ENCODE data around the gene TMEM54. TPM values are rescaled to one million over a fixed set of nuclear protein-coding genes. Genes with fewer than 3 reads are reported as not detected.

Gene TMEM54
- total RNA-seq, 1 donor: 38.4 TPM

- DNase-seq (ENCODE audit: low read depth): no peak
- no peak overlapping the region for H3K4me3 ChIP-seq (ENCODE audit: low read depth, low read length)
- TF ChIP-seq CTCF (IDR thresholded peaks at IDR 0.05; ENCODE audit: insufficient read depth, low read length): no peak
Observed at GRCh38 chr1:32886828-32887414, 14.3 kb downstream of the TMEM54 start.

GRCh38 chr1:32886004-32886827 lies 15.0 kb downstream of the TMEM54 start, which contains the start of gene HPCA:
Gene HPCA (plus strand): TSS chr1:32886491. CDS start chr1:32888899, 2,408 bp downstream.
- TF ChIP-seq CTCF (IDR thresholded peaks at IDR 0.05; ENCODE audit: insufficient read depth, low read length): peak; percentile 68
- DNase-seq (ENCODE audit: low read depth): peak; percentile 51
- no peak within 1 kb of the TSS for H3K4me3 ChIP-seq (ENCODE audit: low read depth, low read length)

- no peak overlapping the region for H3K4me3 ChIP-seq (ENCODE audit: low read depth, low read length)
- no peak for TF ChIP-seq CTCF (IDR thresholded peaks at IDR 0.05; ENCODE audit: insufficient read depth, low read length)
Observed at GRCh38 chr1:32885676-32886003, 15.5 kb downstream of the TMEM54 start.

GRCh38 chr1:32884726-32885125 lies 16.5 kb downstream of the TMEM54 start:
- H3K4me3 ChIP-seq (ENCODE audit: low read depth, low read length): no peak overlapping the region
- no peak for DNase-seq (ENCODE audit: low read depth)
- TF ChIP-seq CTCF (IDR thresholded peaks at IDR 0.05; ENCODE audit: insufficient read depth, low read length): no peak

More at GRCh38 chr1:32885676-32886003, 15.5 kb downstream of the TMEM54 start:
- no peak for DNase-seq (ENCODE audit: low read depth)

GRCh38 chr1:32884032-32884372 lies 17.2 kb downstream of the TMEM54 start:
- H3K4me3 ChIP-seq (ENCODE audit: low read depth, low read length): no peak overlapping the region
- DNase-seq (ENCODE audit: low read depth): no peak
- TF ChIP-seq CTCF (IDR thresholded peaks at IDR 0.05; ENCODE audit: insufficient read depth, low read length): no peak

- no peak for TF ChIP-seq CTCF (IDR thresholded peaks at IDR 0.05; ENCODE audit: insufficient read depth, low read length)
- no peak overlapping the region for H3K4me3 ChIP-seq (ENCODE audit: low read depth, low read length)
- DNase-seq (ENCODE audit: low read depth): no peak
Observed at GRCh38 chr1:32883338-32884031, 17.7 kb downstream of the TMEM54 start.
